HepG2 (cell line): ENCODE measurements around the gene PRDX5. TPM values are rescaled to one million over a fixed set of nuclear protein-coding genes. Genes with fewer than 3 reads are reported as not detected.

Source experiments
- ARNT ChIP-seq: fragments of 450-650 bp; IDR thresholded peaks from 2 replicates; pipeline ENCODE4 v1.6.1; 2017
- ATF7-NPFF ChIP-seq: sonication (generic); formaldehyde crosslinking; IDR thresholded peaks from 2 replicates; pipeline ENCODE4 v1.8.1; 2023; ENCODE audit warnings: mild to moderate bottlenecking, low read depth, missing genetic modification reagents, moderate library complexity
- E2F2 ChIP-seq: sonication (generic); formaldehyde crosslinking; IDR thresholded peaks from 2 replicates; pipeline ENCODE4 v1.4.0; 2020; ENCODE audit warnings: missing genetic modification reagents, borderline replicate concordance
- EEA1 ChIP-seq: sonication (generic); formaldehyde crosslinking; IDR thresholded peaks from 2 replicates; pipeline ENCODE4 v1.5.1; 2020; ENCODE audit warnings: mild to moderate bottlenecking, missing genetic modification reagents, borderline replicate concordance
- NAIF1 ChIP-seq: sonication (generic); formaldehyde crosslinking; IDR thresholded peaks from 2 replicates; pipeline ENCODE4 v1.5.0; 2020; ENCODE audit warnings: mild to moderate bottlenecking, missing genetic modification reagents, borderline replicate concordance
- PHB2 ChIP-seq: fragments of 450-650 bp; IDR thresholded peaks from 2 replicates; pipeline ENCODE4 v1.6.1; 2018; ENCODE audit not compliant: partially characterized antibody
- POLR2A ChIP-seq, 2 experiments: IDR thresholded peaks; 2 replicates each; pipeline ENCODE4 v1.6.1; 2011; ENCODE audit warnings: low read depth in 2 of 2, low read length in 2 of 2, mild to moderate bottlenecking in 1 of 2, moderate library complexity in 1 of 2; ENCODE audit not compliant: insufficient read depth in 1 of 2
- TEAD3 ChIP-seq: optimal IDR thresholded peaks from 2 replicates; pipeline ENCODE3; 2016; ENCODE audit warnings: borderline replicate concordance
- ZNF350 ChIP-seq: sonication (generic); formaldehyde crosslinking; IDR thresholded peaks from 2 replicates; pipeline ENCODE4 v1.4.0; 2020; ENCODE audit warnings: mild to moderate bottlenecking, low read depth, missing genetic modification reagents, borderline replicate concordance
- ZNF496 ChIP-seq: sonication (generic); formaldehyde crosslinking; IDR thresholded peaks from 2 replicates; pipeline ENCODE4 v1.8.1; 2023; ENCODE audit warnings: mild to moderate bottlenecking, moderate library complexity, missing genetic modification reagents; ENCODE audit not compliant: insufficient replicate concordance
- ZNF510 ChIP-seq: sonication (generic); formaldehyde crosslinking; IDR thresholded peaks from 2 replicates; pipeline ENCODE4 v1.4.0; 2020; ENCODE audit warnings: low read depth, mild to moderate bottlenecking, missing genetic modification reagents
- ZNF629 ChIP-seq: sonication (generic); formaldehyde crosslinking; conservative IDR thresholded peaks from 2 replicates; pipeline ENCODE4 v1.5.0; 2020; ENCODE audit warnings: missing genetic modification reagents
- ZNF747 ChIP-seq: sonication (generic); formaldehyde crosslinking; IDR thresholded peaks from 2 replicates; pipeline ENCODE4 v1.8.1; 2023; ENCODE audit warnings: missing genetic modification reagents, mild to moderate bottlenecking, borderline replicate concordance
- ZNF75D ChIP-seq: sonication (generic); formaldehyde crosslinking; IDR thresholded peaks from 2 replicates; pipeline ENCODE4 v1.8.1; 2023; ENCODE audit warnings: missing genetic modification reagents, mild to moderate bottlenecking, borderline replicate concordance
- ZNF883 ChIP-seq: sonication (generic); formaldehyde crosslinking; IDR thresholded peaks from 2 replicates; pipeline ENCODE4 v1.5.1; 2020; ENCODE audit warnings: mild to moderate bottlenecking, missing genetic modification reagents; ENCODE audit errors: not compliant biosample characterization
- polyA plus RNA-seq, 8 experiments: library from polyadenylated mRNA; depleted of rRNA in 3 of 8; stranded (reverse) in 7 of 8; unstranded in 1 of 8; fragments of >200 nt; fragmentation: Illumina TruSeq in 4 of 8; extraction: Trizol in 4 of 8; gene quantifications; 2 replicates each; pipeline versions ENCODE4 v1.2.1 to v1.2.3, GENCODE V29; 2011 to 2016; ENCODE audit warnings: low read depth in 4 of 8, missing spikeins in 1 of 8, mixed read lengths in 1 of 8; ENCODE audit not compliant: insufficient read depth in 1 of 8
- total RNA-seq, 5 experiments: library from RNA; depleted of rRNA; stranded (reverse); fragments of >200 nt; fragmentation: Illumina TruSeq; extraction: Trizol; gene quantifications; 2 replicates each; pipeline ENCODE4 v1.2.3, GENCODE V29; 2016; ENCODE audit warnings: low read depth in 1 of 5
- TF ChIP-seq, protein P1 (sequence below): sonication (generic); formaldehyde crosslinking; IDR thresholded peaks from 2 replicates; pipeline ENCODE4 v1.8.0; 2022; ENCODE audit warnings: mild to moderate bottlenecking, missing genetic modification reagents, moderate library complexity
- TF ChIP-seq, protein P2 (sequence below), 2 experiments: sonication (generic) in 1 of 2; formaldehyde crosslinking in 1 of 2; IDR thresholded peaks; 2 replicates each; pipeline versions ENCODE4 v1.4.0 to v1.6.1; 2018 to 2020; ENCODE audit warnings: missing genetic modification reagents in 2 of 2, borderline replicate concordance in 1 of 2, low read depth in 1 of 2, mild to moderate bottlenecking in 1 of 2, missing biosample characterization in 1 of 2
- TF ChIP-seq, protein P3 (sequence below), 2 experiments: IDR thresholded peaks; 2 replicates each; pipeline ENCODE4 v1.6.1; 2011 to 2012; ENCODE audit warnings: low read length in 2 of 2, borderline replicate concordance in 1 of 2, low read depth in 1 of 2, mild to moderate bottlenecking in 1 of 2, moderate library complexity in 1 of 2

Gene PRDX5
- total and polyA plus RNA-seq, 2 of the 13 experiments (the other 11 are each of a cell fraction or from before 2014, with no cell fraction given): 215 to 311 TPM

DNA sequence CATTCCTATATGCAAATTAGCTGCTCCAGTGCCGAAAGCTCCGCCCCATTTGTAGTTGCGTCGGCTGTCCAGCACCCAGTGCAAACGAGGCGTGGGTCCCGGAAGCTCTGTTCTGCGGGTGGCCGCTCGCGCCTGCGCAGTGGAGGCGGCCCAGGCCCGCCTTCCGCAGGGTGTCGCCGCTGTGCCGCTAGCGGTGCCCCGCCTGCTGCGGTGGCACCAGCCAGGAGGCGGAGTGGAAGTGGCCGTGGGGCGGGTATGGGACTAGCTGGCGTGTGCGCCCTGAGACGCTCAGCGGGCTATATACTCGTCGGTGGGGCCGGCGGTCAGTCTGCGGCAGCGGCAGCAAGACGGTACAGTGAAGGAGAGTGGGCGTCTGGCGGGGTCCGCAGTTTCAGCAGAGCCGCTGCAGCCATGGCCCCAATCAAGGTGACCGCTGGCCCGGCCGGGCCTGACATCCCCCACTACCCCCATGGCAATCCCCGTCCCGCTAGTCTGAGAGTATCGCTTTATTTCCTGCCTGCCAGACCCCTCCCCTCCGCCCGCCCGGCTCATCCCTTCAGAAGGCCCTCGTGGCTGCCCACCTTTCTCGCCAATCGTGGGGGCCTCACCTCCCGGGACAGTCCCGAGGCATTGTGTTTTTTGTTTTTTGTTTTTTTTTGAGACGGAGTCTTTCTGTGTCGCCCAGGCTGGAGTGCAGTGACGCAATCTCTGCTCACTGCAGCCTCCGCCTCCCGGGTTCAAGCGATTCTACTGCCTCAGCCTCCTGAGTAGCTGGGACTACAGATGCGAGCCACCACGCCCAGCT lies at the start of gene PRDX5 (continued):
- TF ChIP-seq, protein P1, sequence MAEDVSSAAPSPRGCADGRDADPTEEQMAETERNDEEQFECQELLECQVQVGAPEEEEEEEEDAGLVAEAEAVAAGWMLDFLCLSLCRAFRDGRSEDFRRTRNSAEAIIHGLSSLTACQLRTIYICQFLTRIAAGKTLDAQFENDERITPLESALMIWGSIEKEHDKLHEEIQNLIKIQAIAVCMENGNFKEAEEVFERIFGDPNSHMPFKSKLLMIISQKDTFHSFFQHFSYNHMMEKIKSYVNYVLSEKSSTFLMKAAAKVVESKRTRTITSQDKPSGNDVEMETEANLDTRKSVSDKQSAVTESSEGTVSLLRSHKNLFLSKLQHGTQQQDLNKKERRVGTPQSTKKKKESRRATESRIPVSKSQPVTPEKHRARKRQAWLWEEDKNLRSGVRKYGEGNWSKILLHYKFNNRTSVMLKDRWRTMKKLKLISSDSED (CRISPR knock-in tag): no peak
- TF ChIP-seq TEAD3 (CRISPR knock-in tag) (no peak), ATF7-NPFF (peak; percentile 60; the same call in 1 of the 2 replicates), ZNF747 (CRISPR knock-in tag) (0 out of 2 replicates have a peak, but pooled peaks have one; percentile 15), ZNF496 (CRISPR knock-in tag) (no peak), PHB2 (no peak), ZNF75D (CRISPR knock-in tag) (no peak), EEA1 (CRISPR knock-in tag) (no peak), NAIF1 (0 out of 2 replicates have a peak, but pooled peaks have one; percentile 62), ZNF350 (CRISPR knock-in tag) (no peak), POLR2A (IDR thresholded peaks at IDR 0.05; ENCODE audit: insufficient read depth in 1 of 2, low read depth in 2 of 2, low read length in 2 of 2) (peak in 1 of 2 experiments; percentile 83), ZNF883 (CRISPR knock-in tag) (peak; percentile 59), E2F2 (CRISPR knock-in tag) (0 out of 2 replicates have a peak, but pooled peaks have one; percentile 88), ZNF629 (CRISPR knock-in tag) (no peak), ZNF510 (0 out of 2 replicates have a peak, but pooled peaks have one; percentile 74), ARNT (no peak)
- TF ChIP-seq, protein P2, sequence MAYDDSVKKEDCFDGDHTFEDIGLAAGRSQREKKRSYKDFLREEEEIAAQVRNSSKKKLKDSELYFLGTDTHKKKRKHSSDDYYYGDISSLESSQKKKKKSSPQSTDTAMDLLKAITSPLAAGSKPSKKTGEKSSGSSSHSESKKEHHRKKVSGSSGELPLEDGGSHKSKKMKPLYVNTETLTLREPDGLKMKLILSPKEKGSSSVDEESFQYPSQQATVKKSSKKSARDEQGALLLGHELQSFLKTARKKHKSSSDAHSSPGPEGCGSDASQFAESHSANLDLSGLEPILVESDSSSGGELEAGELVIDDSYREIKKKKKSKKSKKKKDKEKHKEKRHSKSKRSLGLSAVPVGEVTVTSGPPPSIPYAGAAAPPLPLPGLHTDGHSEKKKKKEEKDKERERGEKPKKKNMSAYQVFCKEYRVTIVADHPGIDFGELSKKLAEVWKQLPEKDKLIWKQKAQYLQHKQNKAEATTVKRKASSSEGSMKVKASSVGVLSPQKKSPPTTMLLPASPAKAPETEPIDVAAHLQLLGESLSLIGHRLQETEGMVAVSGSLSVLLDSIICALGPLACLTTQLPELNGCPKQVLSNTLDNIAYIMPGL (CRISPR knock-in tag; IDR thresholded peaks at IDR 0.05; ENCODE audit: borderline replicate concordance in 1 of 2, low read depth in 1 of 2): peak; percentile 88 to 96
- TF ChIP-seq, protein P3, sequence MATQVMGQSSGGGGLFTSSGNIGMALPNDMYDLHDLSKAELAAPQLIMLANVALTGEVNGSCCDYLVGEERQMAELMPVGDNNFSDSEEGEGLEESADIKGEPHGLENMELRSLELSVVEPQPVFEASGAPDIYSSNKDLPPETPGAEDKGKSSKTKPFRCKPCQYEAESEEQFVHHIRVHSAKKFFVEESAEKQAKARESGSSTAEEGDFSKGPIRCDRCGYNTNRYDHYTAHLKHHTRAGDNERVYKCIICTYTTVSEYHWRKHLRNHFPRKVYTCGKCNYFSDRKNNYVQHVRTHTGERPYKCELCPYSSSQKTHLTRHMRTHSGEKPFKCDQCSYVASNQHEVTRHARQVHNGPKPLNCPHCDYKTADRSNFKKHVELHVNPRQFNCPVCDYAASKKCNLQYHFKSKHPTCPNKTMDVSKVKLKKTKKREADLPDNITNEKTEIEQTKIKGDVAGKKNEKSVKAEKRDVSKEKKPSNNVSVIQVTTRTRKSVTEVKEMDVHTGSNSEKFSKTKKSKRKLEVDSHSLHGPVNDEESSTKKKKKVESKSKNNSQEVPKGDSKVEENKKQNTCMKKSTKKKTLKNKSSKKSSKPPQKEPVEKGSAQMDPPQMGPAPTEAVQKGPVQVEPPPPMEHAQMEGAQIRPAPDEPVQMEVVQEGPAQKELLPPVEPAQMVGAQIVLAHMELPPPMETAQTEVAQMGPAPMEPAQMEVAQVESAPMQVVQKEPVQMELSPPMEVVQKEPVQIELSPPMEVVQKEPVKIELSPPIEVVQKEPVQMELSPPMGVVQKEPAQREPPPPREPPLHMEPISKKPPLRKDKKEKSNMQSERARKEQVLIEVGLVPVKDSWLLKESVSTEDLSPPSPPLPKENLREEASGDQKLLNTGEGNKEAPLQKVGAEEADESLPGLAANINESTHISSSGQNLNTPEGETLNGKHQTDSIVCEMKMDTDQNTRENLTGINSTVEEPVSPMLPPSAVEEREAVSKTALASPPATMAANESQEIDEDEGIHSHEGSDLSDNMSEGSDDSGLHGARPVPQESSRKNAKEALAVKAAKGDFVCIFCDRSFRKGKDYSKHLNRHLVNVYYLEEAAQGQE (IDR thresholded peaks at IDR 0.05; ENCODE audit: borderline replicate concordance in 1 of 2, low read depth in 1 of 2, low read length in 2 of 2): no peak
